ENCODE measurements around the gene RNF5.

DNA sequence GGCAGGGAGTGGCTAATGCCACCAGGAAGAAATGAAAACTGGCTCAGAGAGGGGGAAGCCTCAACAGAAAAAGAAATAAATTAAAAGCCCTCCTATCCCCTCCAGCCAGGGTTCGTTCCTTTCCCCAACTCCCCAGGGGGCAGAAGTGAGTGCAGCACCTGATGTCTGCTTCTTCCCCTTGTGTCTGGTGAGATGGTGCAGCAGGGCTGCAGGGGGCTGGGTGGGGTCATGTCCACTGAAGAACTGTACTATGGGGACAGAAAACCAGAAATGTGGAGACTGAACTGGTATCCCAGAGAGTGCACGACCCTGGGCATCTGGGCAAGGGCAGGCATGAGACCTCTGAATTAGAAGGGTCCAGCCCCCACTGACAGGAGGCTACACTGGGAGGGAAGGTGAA, 9.9 kb upstream of the RNF5 start:
- TF ChIP-seq, protein P1, sequence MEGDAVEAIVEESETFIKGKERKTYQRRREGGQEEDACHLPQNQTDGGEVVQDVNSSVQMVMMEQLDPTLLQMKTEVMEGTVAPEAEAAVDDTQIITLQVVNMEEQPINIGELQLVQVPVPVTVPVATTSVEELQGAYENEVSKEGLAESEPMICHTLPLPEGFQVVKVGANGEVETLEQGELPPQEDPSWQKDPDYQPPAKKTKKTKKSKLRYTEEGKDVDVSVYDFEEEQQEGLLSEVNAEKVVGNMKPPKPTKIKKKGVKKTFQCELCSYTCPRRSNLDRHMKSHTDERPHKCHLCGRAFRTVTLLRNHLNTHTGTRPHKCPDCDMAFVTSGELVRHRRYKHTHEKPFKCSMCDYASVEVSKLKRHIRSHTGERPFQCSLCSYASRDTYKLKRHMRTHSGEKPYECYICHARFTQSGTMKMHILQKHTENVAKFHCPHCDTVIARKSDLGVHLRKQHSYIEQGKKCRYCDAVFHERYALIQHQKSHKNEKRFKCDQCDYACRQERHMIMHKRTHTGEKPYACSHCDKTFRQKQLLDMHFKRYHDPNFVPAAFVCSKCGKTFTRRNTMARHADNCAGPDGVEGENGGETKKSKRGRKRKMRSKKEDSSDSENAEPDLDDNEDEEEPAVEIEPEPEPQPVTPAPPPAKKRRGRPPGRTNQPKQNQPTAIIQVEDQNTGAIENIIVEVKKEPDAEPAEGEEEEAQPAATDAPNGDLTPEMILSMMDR (conservative IDR thresholded peaks at IDR 0.05; ENCODE audit: low read length) = no peak
- TF ChIP-seq EZH2phosphoT487 (IDR thresholded peaks at IDR 0.05; ENCODE audit: borderline replicate concordance) = no peak

Measured in Loucy (cell line).